Measurements from ENCODE around the gene TIMM50.

TIMM50 gene

GRCh38 chr19:39517432-39517831, 36.8 kb downstream of the TIMM50 start:
- in situ Hi-C loops (cut with MboI; ENCODE audit: low sequenced_read_pairs, unreplicated experiment), result no loop called here
- no peak for DNase-seq (ENCODE audit: low spot score)
- TF ChIP-seq CTCF (IDR thresholded peaks at IDR 0.05; ENCODE audit: borderline replicate concordance, control extremely low read depth, extremely low read depth, insufficient read depth, missing control alignments), result no peak

- no peak for DNase-seq (ENCODE audit: low spot score)
- no peak for TF ChIP-seq CTCF (IDR thresholded peaks at IDR 0.05; ENCODE audit: borderline replicate concordance, control extremely low read depth, extremely low read depth, insufficient read depth, missing control alignments)
- in situ Hi-C loops (cut with MboI; ENCODE audit: low sequenced_read_pairs, unreplicated experiment), result no loop called here
Measured at GRCh38 chr19:39518458-39518857, 37.8 kb downstream of the TIMM50 start.

GRCh38 chr19:39518975-39519374, 38.3 kb downstream of the TIMM50 start:
- DNase-seq (ENCODE audit: low spot score), result no peak
- in situ Hi-C loops (cut with MboI; ENCODE audit: low sequenced_read_pairs, unreplicated experiment), result no loop called here
- no peak for TF ChIP-seq CTCF (IDR thresholded peaks at IDR 0.05; ENCODE audit: borderline replicate concordance, control extremely low read depth, extremely low read depth, insufficient read depth, missing control alignments)

- in situ Hi-C loops (cut with MboI; ENCODE audit: low sequenced_read_pairs, unreplicated experiment), result no loop called here
- DNase-seq (ENCODE audit: low spot score), result no peak
- TF ChIP-seq CTCF (IDR thresholded peaks at IDR 0.05; ENCODE audit: borderline replicate concordance, control extremely low read depth, extremely low read depth, insufficient read depth, missing control alignments), result no peak
Measured at GRCh38 chr19:39520541-39521484, 40.2 kb downstream of the TIMM50 start.

- TF ChIP-seq CTCF (IDR thresholded peaks at IDR 0.05; ENCODE audit: borderline replicate concordance, control extremely low read depth, extremely low read depth, insufficient read depth, missing control alignments), result no peak
- in situ Hi-C loops (cut with MboI; ENCODE audit: low sequenced_read_pairs, unreplicated experiment), result no loop called here
- no peak for DNase-seq (ENCODE audit: low spot score)
Measured at GRCh38 chr19:39524495-39524894, 43.9 kb downstream of the TIMM50 start.

- in situ Hi-C loops (cut with MboI; ENCODE audit: low sequenced_read_pairs, unreplicated experiment), result no loop called here
- no peak for TF ChIP-seq CTCF (IDR thresholded peaks at IDR 0.05; ENCODE audit: borderline replicate concordance, control extremely low read depth, extremely low read depth, insufficient read depth, missing control alignments)
- no peak for DNase-seq (ENCODE audit: low spot score)
Measured at GRCh38 chr19:39525205-39525604, 44.6 kb downstream of the TIMM50 start.

Data from GM13976 (cell line).